ENCODE measurements around the gene ATP9B. TPM values are rescaled to one million over a fixed set of nuclear protein-coding genes. Genes with fewer than 3 reads are reported as not detected.

The ATP9B gene
- total and polyA plus RNA-seq, 10 donors, result 7.5 to 58.4 (median 42.7) TPM

GRCh38 chr18:79108549-79109215 is 39.5 kb downstream of the ATP9B start:
- peaks cover 0 to 41% (median 7%) of the 10 kb centered on the region in 6 donors for H3K36me3 ChIP-seq
- no peaks in the 10 kb centered on the region for H3K9me3 ChIP-seq
- no peaks in the 10 kb centered on the region for H3K4me1 ChIP-seq
- DNase-seq, result no peak
- no peak overlapping the region for H3K27ac ChIP-seq
- no peaks in the 10 kb centered on the region for H3K27me3 ChIP-seq (replicated peaks in 1 of 7)
- no peak overlapping the region for H3K4me3 ChIP-seq
- no peak for TF ChIP-seq CTCF (IDR thresholded peaks at IDR 0.05 in 8 of 11, conservative IDR thresholded peaks at IDR 0.05 in 3 of 11)
- no peak for TF ChIP-seq POLR2AphosphoS5 (IDR thresholded peaks at IDR 0.05)
- 69 to 84% (median 83%) methylated on average over 7 of the region's 7 CpGs for WGBS, 5 donors
- intact Hi-C loops (cut with DNase I; ENCODE audit: low total_unique reads), result no loop called here

GRCh38 chr18:79111483-79111882 is 42.3 kb downstream of the ATP9B start:
- no peak for TF ChIP-seq POLR2AphosphoS5 (IDR thresholded peaks at IDR 0.05)
- TF ChIP-seq POLR2A (IDR thresholded peaks at IDR 0.05), result no peak
- TF ChIP-seq CTCF (IDR thresholded peaks at IDR 0.05 in 8 of 11, conservative IDR thresholded peaks at IDR 0.05 in 3 of 11), result no peak
- Histone ChIP-seq H3K27ac (no peak overlapping the region), H3K9me3 (no peaks in the 10 kb centered on the region), H3K27me3 (replicated peaks in 1 of 7) (no peaks in the 10 kb centered on the region), H3K4me3 (no peak overlapping the region), H3K4me1 (no peaks in the 10 kb centered on the region), H3K36me3 (peaks cover 3 to 45% (median 18%) of the 10 kb centered on the region in 6 donors)
- no peak for DNase-seq
- intact Hi-C loops (cut with DNase I; ENCODE audit: low total_unique reads), result no loop called here
- WGBS, 5 donors, result 89 to 95% (median 92%) methylated on average over 5 of the region's 5 CpGs

- DNase-seq, result no peak
- H3K4me1 ChIP-seq, result no peaks in the 10 kb centered on the region
Measured at GRCh38 chr18:79117385-79117784, 48.2 kb downstream of the ATP9B start.

More at GRCh38 chr18:79117385-79117784, 48.2 kb downstream of the ATP9B start:
- Histone ChIP-seq H3K4me3 (no peak overlapping the region), H3K36me3 (peaks cover 3 to 38% (median 17%) of the 10 kb centered on the region in 6 donors), H3K27me3 (replicated peaks in 1 of 7) (no peaks in the 10 kb centered on the region), H3K27ac (no peak overlapping the region), H3K9me3 (no peaks in the 10 kb centered on the region)
- no peak for TF ChIP-seq POLR2AphosphoS5 (IDR thresholded peaks at IDR 0.05)
- no peak for TF ChIP-seq CTCF (IDR thresholded peaks at IDR 0.05 in 8 of 11, conservative IDR thresholded peaks at IDR 0.05 in 3 of 11)
- no peak for TF ChIP-seq POLR2A (IDR thresholded peaks at IDR 0.05)
- WGBS, 5 donors, result 85 to 90% (median 87%) methylated on average over 3 of the region's 3 CpGs
- intact Hi-C loops (cut with DNase I; ENCODE audit: low total_unique reads), result no loop called here

Measured in spleen (tissue), 11 donors.